KOPT-K1 (cell line): ENCODE data around the gene TOP2B.

Experiments
- H3K27ac ChIP-seq: fragments of 200-600 bp; sonication (generic); 2 replicates; pipeline ENCODE4 v1.5.1; 2016; ENCODE audit warnings: antibody characterized with exemption, mild to moderate bottlenecking, low read depth, low read length; ENCODE audit not compliant: poor library complexity, severe bottlenecking
- H3K36me3 ChIP-seq: fragments of 200-600 bp; sonication (generic); 2 replicates; pipeline ENCODE4 v1.5.1; 2017; ENCODE audit warnings: antibody characterized with exemption, mild to moderate bottlenecking, low read length, moderate library complexity; ENCODE audit not compliant: insufficient read depth
- H3K9me3 ChIP-seq: fragments of 200-600 bp; sonication (generic); 2 replicates; pipeline ENCODE4 v1.5.1; 2017; ENCODE audit warnings: antibody characterized with exemption, low read length, mild to moderate bottlenecking; ENCODE audit not compliant: insufficient read depth, poor library complexity, severe bottlenecking

Gene TOP2B

GRCh38 chr3:25552251-25552650, 112.5 kb downstream of the TOP2B start:
- no peaks in the 10 kb centered on the region for H3K36me3 ChIP-seq
- H3K9me3 ChIP-seq, result no peaks in the 10 kb centered on the region

GRCh38 chr3:25548836-25549235, 115.9 kb downstream of the TOP2B start:
- Histone ChIP-seq H3K9me3 (no peaks in the 10 kb centered on the region), H3K27ac (no peak overlapping the region), H3K36me3 (no peaks in the 10 kb centered on the region)

More at GRCh38 chr3:25552251-25552650, 112.5 kb downstream of the TOP2B start:
- H3K27ac ChIP-seq, result no peak overlapping the region

GRCh38 chr3:25547943-25548674, 116.6 kb downstream of the TOP2B start:
- H3K36me3 ChIP-seq, result no peaks in the 10 kb centered on the region
- no peaks in the 10 kb centered on the region for H3K9me3 ChIP-seq
- H3K27ac ChIP-seq, result no peak overlapping the region
